ENCODE results near the gene NUDT5.

- TF ChIP-seq CTCF (IDR thresholded peaks at IDR 0.05; ENCODE audit: insufficient read depth, low read length), result no peak
- no peak for TF ChIP-seq GABPA (IDR thresholded peaks at IDR 0.05; ENCODE audit: low read depth)
- no peak for TF ChIP-seq POLR2AphosphoS5 (IDR thresholded peaks at IDR 0.05; ENCODE audit: low read depth)
- TF ChIP-seq, protein P1, sequence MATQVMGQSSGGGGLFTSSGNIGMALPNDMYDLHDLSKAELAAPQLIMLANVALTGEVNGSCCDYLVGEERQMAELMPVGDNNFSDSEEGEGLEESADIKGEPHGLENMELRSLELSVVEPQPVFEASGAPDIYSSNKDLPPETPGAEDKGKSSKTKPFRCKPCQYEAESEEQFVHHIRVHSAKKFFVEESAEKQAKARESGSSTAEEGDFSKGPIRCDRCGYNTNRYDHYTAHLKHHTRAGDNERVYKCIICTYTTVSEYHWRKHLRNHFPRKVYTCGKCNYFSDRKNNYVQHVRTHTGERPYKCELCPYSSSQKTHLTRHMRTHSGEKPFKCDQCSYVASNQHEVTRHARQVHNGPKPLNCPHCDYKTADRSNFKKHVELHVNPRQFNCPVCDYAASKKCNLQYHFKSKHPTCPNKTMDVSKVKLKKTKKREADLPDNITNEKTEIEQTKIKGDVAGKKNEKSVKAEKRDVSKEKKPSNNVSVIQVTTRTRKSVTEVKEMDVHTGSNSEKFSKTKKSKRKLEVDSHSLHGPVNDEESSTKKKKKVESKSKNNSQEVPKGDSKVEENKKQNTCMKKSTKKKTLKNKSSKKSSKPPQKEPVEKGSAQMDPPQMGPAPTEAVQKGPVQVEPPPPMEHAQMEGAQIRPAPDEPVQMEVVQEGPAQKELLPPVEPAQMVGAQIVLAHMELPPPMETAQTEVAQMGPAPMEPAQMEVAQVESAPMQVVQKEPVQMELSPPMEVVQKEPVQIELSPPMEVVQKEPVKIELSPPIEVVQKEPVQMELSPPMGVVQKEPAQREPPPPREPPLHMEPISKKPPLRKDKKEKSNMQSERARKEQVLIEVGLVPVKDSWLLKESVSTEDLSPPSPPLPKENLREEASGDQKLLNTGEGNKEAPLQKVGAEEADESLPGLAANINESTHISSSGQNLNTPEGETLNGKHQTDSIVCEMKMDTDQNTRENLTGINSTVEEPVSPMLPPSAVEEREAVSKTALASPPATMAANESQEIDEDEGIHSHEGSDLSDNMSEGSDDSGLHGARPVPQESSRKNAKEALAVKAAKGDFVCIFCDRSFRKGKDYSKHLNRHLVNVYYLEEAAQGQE (IDR thresholded peaks at IDR 0.05; ENCODE audit: insufficient replicate concordance, low read depth), result no peak
- no peak for TF ChIP-seq SPI1 (IDR thresholded peaks at IDR 0.05; ENCODE audit: borderline replicate concordance, low read depth)
Observed at GRCh38 chr10:12225444-12225843, 29.8 kb upstream of the NUDT5 start.

Measured in HL-60 (cell line).